Measurements from ENCODE around the gene KIF5C. TPM values are rescaled to one million over a fixed set of nuclear protein-coding genes. Genes with fewer than 3 reads are reported as not detected.

KIF5C gene
- total RNA-seq, 2 donors from 2014 or later: 0.95 to 1.3 TPM

Other genes with a start within 250 kb of the KIF5C start
- gene EPC2, start 230.5 kb upstream of the KIF5C start, total RNA-seq: 10 to 100 TPM; 31.6 to 37.7 TPM
- gene LYPD6B, start 163.5 kb downstream of the KIF5C start, total RNA-seq: not detected

Measured in posterior vena cava (tissue), 2 donors.